ENCODE results near the gene NR2C2. TPM values are rescaled to one million over a fixed set of nuclear protein-coding genes. Genes with fewer than 3 reads are reported as not detected.

The NR2C2 gene
- total RNA-seq, 2 experiments from 2014 or later, result 35.9 to 62.1 TPM

- Histone ChIP-seq H3K79me2 (ENCODE audit: insufficient read depth, low read depth, low read length) (no peaks in the 10 kb centered on the region), H3K27ac (ENCODE audit: low read depth, low read length, poor library complexity, severe bottlenecking) (no peak overlapping the region), H3K4me1 (ENCODE audit: insufficient read depth, low read length, poor library complexity, severe bottlenecking) (no peaks in the 10 kb centered on the region), H3K9me2 (ENCODE audit: insufficient read depth, low read length) (no peaks in the 10 kb centered on the region), H3K4me3 (ENCODE audit: low read depth, low read length, poor library complexity, severe bottlenecking) (no peak overlapping the region), H3K9me3 (ENCODE audit: low read length) (no peaks in the 10 kb centered on the region), H3K36me3 (ENCODE audit: insufficient read depth, low read length) (no peaks in the 10 kb centered on the region), H2AFZ (ENCODE audit: low read length) (no peak overlapping the region), H4K20me1 (ENCODE audit: insufficient read depth, low read length) (no peaks in the 10 kb centered on the region), H3K4me2 (ENCODE audit: low read length) (no peak overlapping the region)
- intact Hi-C loops (cut with micrococcal nuclease; ENCODE audit: unreplicated experiment), result loop anchor here (5.0 kb wide), 1 partner anchor 658 kb away; no protein-coding TSS in a partner anchor
- no peak for DNase-seq (ENCODE audit: low spot score)
- ChIA-PET CTCF (ENCODE audit: unreplicated experiment) (interaction anchor here (1.0 to 1.1 kb wide), 2 partner anchors 13 to 139 kb away, joined by 3 to 4 read pairs; no protein-coding TSS in a partner anchor), POLR2A (interaction anchor here (0.6 kb wide), 1 partner anchor 242 kb away, joined by 3 read pairs; no protein-coding TSS in a partner anchor)
- no TSS peak for BruUV-seq (replicated peaks)
- TF ChIP-seq CTCF (conservative IDR thresholded peaks at IDR 0.05; ENCODE audit: low read length) (no peak), EZH2phosphoT487 (IDR thresholded peaks at IDR 0.05; ENCODE audit: borderline replicate concordance, low read depth, low read length) (no peak)
Measured at GRCh38 chr3:14920536-14920935, 26.8 kb upstream of the NR2C2 start.

GRCh38 chr3:14921034-14921616, 26.3 kb upstream of the NR2C2 start:
- BruUV-seq (replicated peaks), result no TSS peak
- no peak overlapping the region for H3K27ac ChIP-seq (ENCODE audit: low read depth, low read length, poor library complexity, severe bottlenecking)
- intact Hi-C loops (cut with micrococcal nuclease; ENCODE audit: unreplicated experiment), result loop anchor here (1.0 to 5.0 kb wide), 5 partner anchors 130 to 659 kb away; no protein-coding TSS in a partner anchor
- POLR2A ChIA-PET, result interaction anchor here (0.5 to 0.7 kb wide), 4 partner anchors 134 to 272 kb away, joined by 3 read pairs; no protein-coding TSS in a partner anchor
- no peaks in the 10 kb centered on the region for H3K9me2 ChIP-seq (ENCODE audit: insufficient read depth, low read length)
- H3K4me2 ChIP-seq (ENCODE audit: low read length), result no peak overlapping the region
- no peaks in the 10 kb centered on the region for H3K9me3 ChIP-seq (ENCODE audit: low read length)
- CTCF ChIA-PET (ENCODE audit: unreplicated experiment), result interaction anchor here (0.7 to 1.1 kb wide), 3 partner anchors 12 to 140 kb away, joined by 3 to 4 read pairs (median 3); no protein-coding TSS in a partner anchor
- peak; percentile 93 for TF ChIP-seq CTCF (conservative IDR thresholded peaks at IDR 0.05; ENCODE audit: low read length)
- no peak for TF ChIP-seq EZH2phosphoT487 (IDR thresholded peaks at IDR 0.05; ENCODE audit: borderline replicate concordance, low read depth, low read length)
- H3K4me3 ChIP-seq (ENCODE audit: low read depth, low read length, poor library complexity, severe bottlenecking), result no peak overlapping the region
- peak; percentile 80 for DNase-seq (ENCODE audit: low spot score)
- H3K79me2 ChIP-seq (ENCODE audit: insufficient read depth, low read depth, low read length), result no peaks in the 10 kb centered on the region
- no peaks in the 10 kb centered on the region for H3K36me3 ChIP-seq (ENCODE audit: insufficient read depth, low read length)
- H4K20me1 ChIP-seq (ENCODE audit: insufficient read depth, low read length), result no peaks in the 10 kb centered on the region
- H2AFZ ChIP-seq (ENCODE audit: low read length), result no peak overlapping the region
- H3K4me1 ChIP-seq (ENCODE audit: insufficient read depth, low read length, poor library complexity, severe bottlenecking), result no peaks in the 10 kb centered on the region

Measured in OCI-LY7 (cell line).